ENCODE data around the gene SLC46A3. TPM values are rescaled to one million over a fixed set of nuclear protein-coding genes. Genes with fewer than 3 reads are reported as not detected.

SLC46A3 gene
- total RNA-seq, 1 donor from 2014 or later = 3.5 TPM

DNA sequence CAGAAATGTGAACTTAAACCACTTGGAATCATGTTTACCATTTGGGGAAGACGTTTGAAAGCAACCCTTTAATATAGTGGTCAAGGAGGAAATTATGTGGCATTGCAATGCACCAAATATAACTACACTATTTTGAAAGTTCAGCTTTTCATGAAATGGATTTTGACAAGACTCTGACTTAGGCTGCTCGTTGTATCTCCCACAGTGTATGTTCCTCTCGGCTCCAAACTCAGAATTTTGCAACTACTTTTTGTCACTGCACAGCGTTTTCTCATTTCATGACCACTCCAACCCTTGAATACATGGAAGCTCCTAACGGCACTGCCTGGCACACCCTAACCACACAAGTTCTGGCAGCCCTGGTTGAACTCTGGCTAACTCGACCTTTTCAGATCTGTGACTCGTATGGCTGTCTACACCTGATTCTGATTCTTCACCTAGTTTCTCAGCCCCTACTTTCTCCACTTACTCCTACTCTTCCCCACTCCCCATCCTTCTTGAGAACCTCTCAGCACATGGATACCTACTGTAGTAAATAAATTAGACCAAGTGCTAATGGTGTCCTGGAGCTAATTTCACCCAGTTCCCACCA lies 66.9 kb downstream of the SLC46A3 start:
- TF ChIP-seq, protein P1, sequence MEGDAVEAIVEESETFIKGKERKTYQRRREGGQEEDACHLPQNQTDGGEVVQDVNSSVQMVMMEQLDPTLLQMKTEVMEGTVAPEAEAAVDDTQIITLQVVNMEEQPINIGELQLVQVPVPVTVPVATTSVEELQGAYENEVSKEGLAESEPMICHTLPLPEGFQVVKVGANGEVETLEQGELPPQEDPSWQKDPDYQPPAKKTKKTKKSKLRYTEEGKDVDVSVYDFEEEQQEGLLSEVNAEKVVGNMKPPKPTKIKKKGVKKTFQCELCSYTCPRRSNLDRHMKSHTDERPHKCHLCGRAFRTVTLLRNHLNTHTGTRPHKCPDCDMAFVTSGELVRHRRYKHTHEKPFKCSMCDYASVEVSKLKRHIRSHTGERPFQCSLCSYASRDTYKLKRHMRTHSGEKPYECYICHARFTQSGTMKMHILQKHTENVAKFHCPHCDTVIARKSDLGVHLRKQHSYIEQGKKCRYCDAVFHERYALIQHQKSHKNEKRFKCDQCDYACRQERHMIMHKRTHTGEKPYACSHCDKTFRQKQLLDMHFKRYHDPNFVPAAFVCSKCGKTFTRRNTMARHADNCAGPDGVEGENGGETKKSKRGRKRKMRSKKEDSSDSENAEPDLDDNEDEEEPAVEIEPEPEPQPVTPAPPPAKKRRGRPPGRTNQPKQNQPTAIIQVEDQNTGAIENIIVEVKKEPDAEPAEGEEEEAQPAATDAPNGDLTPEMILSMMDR (IDR thresholded peaks at IDR 0.05; ENCODE audit: unreplicated experiment) = no peak
- Mint-ChIP-seq H3K36me3 (ENCODE audit: insufficient read depth) (no peaks in the 10 kb centered on the region), H3K4me3 (ENCODE audit: low read depth) (no peak overlapping the region), H3K9me3 (ENCODE audit: low read depth) (no peaks in the 10 kb centered on the region), H3K27me3 (no peaks in the 10 kb centered on the region), H3K4me1 (ENCODE audit: low read depth) (no peaks in the 10 kb centered on the region), H3K27ac (no peak overlapping the region)
- no peak for DNase-seq (ENCODE audit: low spot score, unreplicated experiment)

DNA sequence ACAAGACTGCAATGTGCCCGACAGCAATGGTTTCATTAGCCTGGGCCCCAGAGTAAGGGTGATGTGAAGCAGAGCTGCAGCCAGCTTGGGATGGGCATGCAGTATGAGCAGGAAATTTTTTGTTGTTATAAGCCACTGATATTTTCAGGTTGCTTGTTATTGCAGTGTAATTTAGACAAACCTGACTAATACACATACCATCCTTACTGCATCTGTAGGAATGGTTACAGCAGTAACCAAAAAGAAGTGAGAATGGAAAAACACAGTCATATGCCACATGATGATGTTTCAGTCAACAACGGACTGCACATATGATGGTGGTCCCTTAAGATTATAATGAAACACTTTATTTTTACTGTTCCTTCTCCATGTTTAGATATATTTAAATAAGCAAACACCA lies 68.5 kb downstream of the SLC46A3 start:
- TF ChIP-seq, protein P1 (IDR thresholded peaks at IDR 0.05; ENCODE audit: unreplicated experiment) = no peak
- no peak for DNase-seq (ENCODE audit: low spot score, unreplicated experiment)
- Mint-ChIP-seq H3K36me3 (ENCODE audit: insufficient read depth) (no peaks in the 10 kb centered on the region), H3K4me1 (ENCODE audit: low read depth) (no peaks in the 10 kb centered on the region), H3K27ac (no peak overlapping the region), H3K9me3 (ENCODE audit: low read depth) (no peaks in the 10 kb centered on the region), H3K27me3 (no peaks in the 10 kb centered on the region), H3K4me3 (ENCODE audit: low read depth) (no peak overlapping the region)

Other genes with a start within 250 kb of the SLC46A3 start
- gene FLT1, start 223.8 kb downstream of the SLC46A3 start, total RNA-seq = 0.81 and 1.2 TPM in 2 replicates
- 58.9 and 60.9 TPM in 2 replicates for gene POMP, start 59.8 kb downstream of the SLC46A3 start, total RNA-seq
- 9.2 and 9.3 TPM in 2 replicates for gene MTUS2, start 101.4 kb upstream of the SLC46A3 start, total RNA-seq

Data from progenitor cell of endocrine pancreas (in vitro differentiated cells).